Endothelial cell of umbilical vein (primary cell): ENCODE measurements around the gene CSF2.

Experiments
- CTCF ChIP-seq, 2 donors: IDR thresholded peaks; 1 replicate in 1 of 2; 2 replicates in 1 of 2; pipeline ENCODE4 v1.5.1; 2011; ENCODE audit warnings: low read length in 2 of 2, mild to moderate bottlenecking in 2 of 2, moderate library complexity in 2 of 2, control low read depth in 1 of 2, inconsistent platforms in 1 of 2, low read depth in 1 of 2; ENCODE audit not compliant: insufficient read depth in 1 of 2; ENCODE audit errors: extremely low read depth in 1 of 2
- EZH2 ChIP-seq: IDR thresholded peaks from 2 replicates; pipeline ENCODE4 v1.6.1; 2012; ENCODE audit warnings: borderline replicate concordance, low read depth, mild to moderate bottlenecking, moderate library complexity, low read length, inconsistent platforms; ENCODE audit not compliant: severe bottlenecking
- FOS ChIP-seq: IDR thresholded peaks from 2 replicates; pipeline ENCODE4 v1.6.1; 2011; ENCODE audit warnings: mild to moderate bottlenecking, low read length, moderate library complexity, borderline replicate concordance; ENCODE audit not compliant: insufficient read depth
- GATA2 ChIP-seq: IDR thresholded peaks from 2 replicates; pipeline ENCODE4 v1.7.0; 2011; ENCODE audit warnings: low read depth, mild to moderate bottlenecking, moderate library complexity, mixed read lengths, low read length; ENCODE audit not compliant: insufficient read length, insufficient read depth
- JUN ChIP-seq: IDR thresholded peaks from 2 replicates; pipeline ENCODE4 v1.6.1; 2011; ENCODE audit warnings: borderline replicate concordance, low read depth; ENCODE audit not compliant: insufficient read length, insufficient read depth
- MAX ChIP-seq: IDR thresholded peaks from 2 replicates; pipeline ENCODE4 v1.6.1; 2011; ENCODE audit not compliant: insufficient read depth, insufficient read length
- MYC ChIP-seq: IDR thresholded peaks from one replicate; pipeline ENCODE4 v1.6.1; 2011; ENCODE audit warnings: mild to moderate bottlenecking, low read depth, low read length
- POLR2A ChIP-seq: IDR thresholded peaks from 2 replicates; pipeline ENCODE4 v1.6.1; 2012; ENCODE audit warnings: low read depth, mild to moderate bottlenecking, control low read depth, low read length
- POLR2AphosphoS5 ChIP-seq: IDR thresholded peaks from 2 replicates; pipeline ENCODE4 v1.6.1; 2012; ENCODE audit warnings: low read depth, mild to moderate bottlenecking, control low read depth, low read length, moderate library complexity; ENCODE audit not compliant: insufficient read depth

DNA sequence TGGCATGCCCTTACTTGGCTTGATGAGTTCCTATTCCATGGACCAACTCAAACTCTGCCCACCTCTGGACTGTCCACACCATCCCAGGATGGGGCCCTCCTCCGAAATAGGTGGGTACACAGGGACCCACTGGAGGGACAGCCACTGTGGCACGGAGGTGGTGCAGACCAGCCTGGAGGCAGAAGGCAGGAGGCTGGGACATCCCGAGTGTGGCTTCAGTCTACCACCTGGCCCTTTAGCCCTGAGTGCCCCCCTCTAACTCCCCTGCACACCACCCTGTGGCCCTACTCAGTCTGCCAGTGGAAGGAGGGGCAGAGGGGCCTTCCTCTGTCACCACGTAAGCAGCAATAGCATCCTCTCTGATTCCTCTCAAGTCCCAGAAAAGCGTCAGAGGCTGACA, 9.4 kb upstream of the CSF2 start:
- no peak for TF ChIP-seq CTCF (IDR thresholded peaks at IDR 0.05; ENCODE audit: extremely low read depth in 1 of 2, insufficient read depth in 1 of 2, low read depth in 1 of 2, low read length in 2 of 2)
- no peak for TF ChIP-seq MAX
- TF ChIP-seq MYC, result no peak
- no peak for TF ChIP-seq POLR2A
- no peak for TF ChIP-seq EZH2
- TF ChIP-seq FOS, result no peak
- TF ChIP-seq JUN, result no peak
- no peak for TF ChIP-seq GATA2
- TF ChIP-seq POLR2AphosphoS5, result no peak
